ENCODE data around the gene ARMC7.

ARMC7 gene

GRCh38 chr17:75103601-75104554, 5.9 kb upstream of the ARMC7 start:
- H3K27me3 ChIP-seq (ENCODE audit: insufficient read depth, low read length, poor library complexity, severe bottlenecking), result no peaks in the 10 kb centered on the region
- no peak overlapping the region for H3K4me3 ChIP-seq (ENCODE audit: low read length, poor library complexity, severe bottlenecking)
- no peak overlapping the region for H2AFZ ChIP-seq (ENCODE audit: low read length)
- H3K4me2 ChIP-seq (ENCODE audit: low read depth, low read length, poor library complexity, severe bottlenecking), result no peak overlapping the region
- H3K36me3 ChIP-seq (ENCODE audit: insufficient read depth, low read length), result no peaks in the 10 kb centered on the region
- H3F3A ChIP-seq (ENCODE audit: low read depth), result no peaks in the 10 kb centered on the region
- no peaks in the 10 kb centered on the region for H3K9me2 ChIP-seq (replicated peaks; ENCODE audit: low read depth, low read length)
- H3K9me3 ChIP-seq (ENCODE audit: insufficient read depth, low read depth, low read length), result no peaks in the 10 kb centered on the region
- H4K20me1 ChIP-seq (ENCODE audit: insufficient read depth, low read length, poor library complexity, severe bottlenecking), result no peaks in the 10 kb centered on the region
- TF ChIP-seq CTCF (conservative IDR thresholded peaks at IDR 0.05; ENCODE audit: low read length), result no peak
- no peak for TF ChIP-seq EZH2phosphoT487 (IDR thresholded peaks at IDR 0.05; ENCODE audit: borderline replicate concordance)
- no peaks in the 10 kb centered on the region for H3K79me2 ChIP-seq (ENCODE audit: insufficient read depth, low read length)
- peaks cover 2% of the 10 kb centered on the region for H3K4me1 ChIP-seq (ENCODE audit: insufficient read depth, low read length, poor library complexity, severe bottlenecking)
- H3K9ac ChIP-seq (ENCODE audit: low read depth, low read length, poor library complexity, severe bottlenecking), result no peak overlapping the region

GRCh38 chr17:75105126-75106080, 4.4 kb upstream of the ARMC7 start:
- Histone ChIP-seq H3F3A (ENCODE audit: low read depth) (no peaks in the 10 kb centered on the region), H3K4me1 (ENCODE audit: insufficient read depth, low read length, poor library complexity, severe bottlenecking) (peaks cover 9% of the 10 kb centered on the region), H3K4me2 (ENCODE audit: low read depth, low read length, poor library complexity, severe bottlenecking) (no peak overlapping the region), H3K9ac (ENCODE audit: low read depth, low read length, poor library complexity, severe bottlenecking) (no peak overlapping the region), H3K4me3 (ENCODE audit: low read length, poor library complexity, severe bottlenecking) (no peak overlapping the region), H3K79me2 (ENCODE audit: insufficient read depth, low read length) (peaks cover 7% of the 10 kb centered on the region; the same call in 1 of the 2 replicates), H3K9me2 (replicated peaks; ENCODE audit: low read depth, low read length) (no peaks in the 10 kb centered on the region), H3K36me3 (ENCODE audit: insufficient read depth, low read length) (no peaks in the 10 kb centered on the region), H3K27me3 (ENCODE audit: insufficient read depth, low read length, poor library complexity, severe bottlenecking) (no peaks in the 10 kb centered on the region), H4K20me1 (ENCODE audit: insufficient read depth, low read length, poor library complexity, severe bottlenecking) (no peaks in the 10 kb centered on the region), H2AFZ (ENCODE audit: low read length) (no peak overlapping the region), H3K9me3 (ENCODE audit: insufficient read depth, low read depth, low read length) (no peaks in the 10 kb centered on the region)
- TF ChIP-seq CTCF (conservative IDR thresholded peaks at IDR 0.05; ENCODE audit: low read length), result peak; percentile 62
- no peak for TF ChIP-seq EZH2phosphoT487 (IDR thresholded peaks at IDR 0.05; ENCODE audit: borderline replicate concordance)

- Histone ChIP-seq H3K9me2 (replicated peaks; ENCODE audit: low read depth, low read length) (no peaks in the 10 kb centered on the region), H3K9me3 (ENCODE audit: insufficient read depth, low read depth, low read length) (no peaks in the 10 kb centered on the region), H3K9ac (ENCODE audit: low read depth, low read length, poor library complexity, severe bottlenecking) (no peak overlapping the region), H4K20me1 (ENCODE audit: insufficient read depth, low read length, poor library complexity, severe bottlenecking) (no peaks in the 10 kb centered on the region), H3K4me3 (ENCODE audit: low read length, poor library complexity, severe bottlenecking) (no peak overlapping the region), H3K4me2 (ENCODE audit: low read depth, low read length, poor library complexity, severe bottlenecking) (no peak overlapping the region), H3K4me1 (ENCODE audit: insufficient read depth, low read length, poor library complexity, severe bottlenecking) (peaks cover 25% of the 10 kb centered on the region), H2AFZ (ENCODE audit: low read length) (no peak overlapping the region), H3F3A (ENCODE audit: low read depth) (0 out of 2 replicates have a peak, but pooled peaks cover 4% of the 10 kb centered on the region), H3K36me3 (ENCODE audit: insufficient read depth, low read length) (no peaks in the 10 kb centered on the region), H3K27me3 (ENCODE audit: insufficient read depth, low read length, poor library complexity, severe bottlenecking) (no peaks in the 10 kb centered on the region), H3K79me2 (ENCODE audit: insufficient read depth, low read length) (peaks cover 18% of the 10 kb centered on the region; the same call in 1 of the 2 replicates)
- no peak for TF ChIP-seq EZH2phosphoT487 (IDR thresholded peaks at IDR 0.05; ENCODE audit: borderline replicate concordance)
Observed at GRCh38 chr17:75108193-75108592, 1.6 kb upstream of the ARMC7 start.
